NCI-H345 treated with DMSO at 0.1 percent for 48 hours (cell line): ENCODE measurements around the gene RUNX3.

ENCODE experiments used
- DNase-seq: peaks from one replicate; lab custom pipeline; 2025; ENCODE audit not compliant: unreplicated experiment; lab: John Stamatoyannopoulos, UW

The RUNX3 gene

GRCh38 chr1:24888971-24889676 is 41.0 kb downstream of the RUNX3 start:
- DNase-seq = no peak

GRCh38 chr1:24888061-24888970 is 41.8 kb downstream of the RUNX3 start:
- no peak for DNase-seq

GRCh38 chr1:24886241-24886640 is 43.8 kb downstream of the RUNX3 start:
- DNase-seq = no peak

- no peak for DNase-seq
Measured at GRCh38 chr1:24884751-24885150, 45.3 kb downstream of the RUNX3 start.

GRCh38 chr1:24881034-24881433 is 49.0 kb downstream of the RUNX3 start:
- DNase-seq = no peak

GRCh38 chr1:24878775-24879742 is 51.0 kb downstream of the RUNX3 start:
- DNase-seq = no peak

GRCh38 chr1:24878045-24878444 is 52.0 kb downstream of the RUNX3 start:
- no peak for DNase-seq

GRCh38 chr1:24875991-24876506 is 54.0 kb downstream of the RUNX3 start:
- DNase-seq = no peak

- DNase-seq = no peak
Measured at GRCh38 chr1:24875257-24875656, 54.8 kb downstream of the RUNX3 start.

- no peak for DNase-seq
Measured at GRCh38 chr1:24874611-24875234, 55.4 kb downstream of the RUNX3 start.

- DNase-seq = no peak
Measured at GRCh38 chr1:24874056-24874455, 56.0 kb downstream of the RUNX3 start.

GRCh38 chr1:24873148-24873547 is 56.9 kb downstream of the RUNX3 start:
- no peak for DNase-seq

- DNase-seq = no peak
Measured at GRCh38 chr1:24872061-24872850, 57.8 kb downstream of the RUNX3 start.

GRCh38 chr1:24871306-24871901 is 58.7 kb downstream of the RUNX3 start:
- DNase-seq = no peak

GRCh38 chr1:24870551-24871195 is 59.4 kb downstream of the RUNX3 start:
- no peak for DNase-seq

- DNase-seq = no peak
Measured at GRCh38 chr1:24868016-24868875, 61.8 kb downstream of the RUNX3 start.

GRCh38 chr1:24867084-24867870 is 62.8 kb downstream of the RUNX3 start:
- DNase-seq = no peak
